Activated CD4-positive, alpha-beta T cell treated with anti-CD3 and anti-CD28 coated beads, Interleukin-2, amount 10 ng/mL, durations not matched to agents 7 days and 5 days (primary cell): ENCODE measurements around the gene BAAT. TPM values are rescaled to one million over a fixed set of nuclear protein-coding genes. Genes with fewer than 3 reads are reported as not detected.
"Not testable (repeated sequence)": the region's sequence is repeated elsewhere in the genome, so short reads cannot be mapped to it uniquely, and the experiment has no call there.

Experiments
- CTCF ChIA-PET: fragments of 350-600 bp; sonication (Branson Sonifier 250); formaldehyde crosslinking; loops from one replicate; lab custom pipeline; 2021; ENCODE audit warnings: antibody characterized with exemption; lab: Charles Lee
- POLR2A ChIA-PET: fragments of 350-600 bp; sonication (Branson Sonifier 250); formaldehyde crosslinking; loops from one replicate; lab custom pipeline; 2021; ENCODE audit warnings: antibody characterized with exemption; lab: Charles Lee
- DNase-seq: peaks from one replicate; pipeline ENCODE4 v3.0.0-alpha.2; 2020
- H3K27ac Mint-ChIP-seq: one replicate; pipeline ENCODE4 v1.8.0; 2021; ENCODE audit warnings: mild to moderate bottlenecking, moderate library complexity, mixed read lengths
- H3K27me3 Mint-ChIP-seq: one replicate; pipeline ENCODE4 v1.8.0; 2021; ENCODE audit warnings: mixed read lengths
- H3K36me3 Mint-ChIP-seq: one replicate; pipeline ENCODE4 v1.8.0; 2021; ENCODE audit warnings: low read depth, mixed read lengths
- H3K4me1 Mint-ChIP-seq: one replicate; pipeline ENCODE4 v1.8.0; 2021; ENCODE audit warnings: mixed read lengths
- H3K4me3 Mint-ChIP-seq: one replicate; pipeline ENCODE4 v1.8.0; 2021; ENCODE audit warnings: mild to moderate bottlenecking, moderate library complexity, mixed read lengths
- H3K9me3 Mint-ChIP-seq: one replicate; pipeline ENCODE4 v1.8.0; 2021; ENCODE audit warnings: mixed read lengths
- total RNA-seq, 2 experiments: library from RNA; stranded (reverse); gene quantifications; one replicate each; pipeline ENCODE4 v1.2.3, GENCODE V29; 2021

BAAT gene
- total RNA-seq, 2 experiments from 2014 or later: 0.07 TPM; not detected in 1

DNA sequence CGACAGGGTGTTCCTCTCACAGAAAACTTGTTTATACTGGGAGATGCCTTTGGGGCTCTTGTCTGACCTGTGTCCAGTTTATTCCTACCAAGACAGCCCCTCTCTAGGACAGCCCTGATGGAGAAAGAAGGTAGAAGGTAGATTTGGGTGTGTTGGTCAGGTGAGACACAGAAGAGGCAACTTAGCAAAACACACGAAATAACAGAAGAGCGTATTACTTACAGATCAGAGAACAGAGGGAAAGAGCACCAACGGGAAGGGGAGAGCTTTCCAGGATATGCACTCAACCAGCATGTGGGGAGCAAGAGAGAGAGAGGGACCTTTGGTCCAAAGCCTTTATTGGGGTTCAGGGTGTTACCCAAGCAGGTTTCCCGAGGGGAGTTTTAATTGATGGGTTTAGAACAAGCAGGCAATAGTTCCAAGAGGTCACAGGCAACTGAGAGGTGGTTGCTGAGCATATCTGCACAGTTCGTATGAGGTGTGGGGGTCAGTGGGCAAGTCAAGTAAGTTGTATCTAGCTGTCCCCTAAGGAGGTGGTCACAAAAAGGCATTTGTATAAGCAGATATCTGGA, 31.8 kb downstream of the BAAT start:
- no peak for DNase-seq
- Mint-ChIP-seq H3K27ac (no peak overlapping the region), H3K9me3 (no peaks in the 10 kb centered on the region), H3K36me3 (no peaks in the 10 kb centered on the region), H3K4me3 (no peak overlapping the region), H3K27me3 (peaks cover 6% of the 10 kb centered on the region), H3K4me1 (no peaks in the 10 kb centered on the region)
- POLR2A ChIA-PET: no interaction called here
- CTCF ChIA-PET: no interaction called here

DNA sequence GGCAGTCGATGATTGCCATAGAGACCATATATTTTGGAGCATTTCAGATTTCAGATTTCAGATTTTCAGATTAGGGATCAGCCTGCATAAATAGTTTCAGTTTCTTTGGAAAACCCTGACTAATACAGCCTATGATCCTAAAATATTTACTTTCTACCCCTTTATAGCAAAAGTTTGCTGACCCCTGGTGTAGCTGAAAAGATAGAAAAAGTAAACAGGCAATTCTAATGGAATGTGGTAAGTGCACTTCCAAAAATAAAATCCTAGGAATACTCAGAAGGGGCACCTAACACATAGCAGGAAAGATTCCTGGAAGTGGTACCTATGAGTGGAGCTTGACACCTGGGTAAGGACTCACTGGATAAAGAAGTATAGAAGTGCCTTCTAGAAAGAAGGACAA, 34.5 kb downstream of the BAAT start:
- ChIA-PET CTCF (no interaction called here), POLR2A (no interaction called here)
- no peak for DNase-seq
- Mint-ChIP-seq H3K4me3 (no peak overlapping the region), H3K4me1 (no peaks in the 10 kb centered on the region), H3K9me3 (no peaks in the 10 kb centered on the region), H3K27ac (no peak overlapping the region), H3K36me3 (no peaks in the 10 kb centered on the region), H3K27me3 (peaks cover 12% of the 10 kb centered on the region)

DNA sequence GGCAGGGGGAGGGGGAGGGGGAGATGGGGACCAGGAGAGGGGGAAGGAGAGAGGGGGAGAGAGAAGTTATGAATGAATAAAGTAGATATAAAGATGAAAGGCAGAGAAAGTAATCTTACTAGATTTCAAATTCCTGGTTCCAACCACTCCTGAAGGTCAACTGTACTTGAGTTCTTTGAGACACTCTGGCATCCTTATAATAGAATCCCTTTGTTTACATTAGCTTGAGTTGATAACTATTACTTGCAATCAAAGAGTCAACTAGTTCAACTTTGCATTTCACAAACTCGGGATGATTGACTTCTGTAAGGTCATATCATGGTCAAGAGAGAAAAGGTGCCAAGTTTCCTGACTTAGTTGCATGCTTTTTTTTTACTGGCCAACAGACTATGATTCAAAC, 42.2 kb downstream of the BAAT start:
- H3K9me3 Mint-ChIP-seq: no peaks in the 10 kb centered on the region
- no peaks in the 10 kb centered on the region for H3K4me1 Mint-ChIP-seq
- H3K36me3 Mint-ChIP-seq: no peaks in the 10 kb centered on the region
- ChIA-PET POLR2A (no interaction called here), CTCF (no interaction called here)
- no peak overlapping the region for H3K4me3 Mint-ChIP-seq
- peaks cover 7% of the 10 kb centered on the region for H3K27me3 Mint-ChIP-seq
- H3K27ac Mint-ChIP-seq: no peak overlapping the region
- no peak for DNase-seq

DNA sequence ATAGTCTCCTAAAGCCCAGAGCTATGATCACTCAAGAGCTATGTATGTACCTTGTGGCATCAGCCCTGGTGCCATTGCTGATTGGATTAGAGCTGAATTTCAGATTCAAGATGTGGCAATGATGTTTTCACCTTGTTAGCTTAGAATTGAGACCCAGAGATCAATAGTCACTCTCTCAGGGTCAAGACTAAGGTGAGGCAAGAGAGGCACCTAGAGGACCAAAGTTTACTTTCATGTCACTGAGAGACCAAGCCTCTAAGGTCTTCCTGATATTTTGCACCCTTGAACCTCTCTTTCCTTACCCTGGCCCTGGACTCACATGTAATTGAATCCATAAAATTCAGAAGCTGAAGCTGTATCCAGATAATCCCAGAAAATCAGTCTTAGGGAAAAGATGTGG, 42.8 kb downstream of the BAAT start:
- H3K36me3 Mint-ChIP-seq: no peaks in the 10 kb centered on the region
- H3K4me1 Mint-ChIP-seq: no peaks in the 10 kb centered on the region
- peaks cover 5% of the 10 kb centered on the region for H3K27me3 Mint-ChIP-seq
- DNase-seq: no peak
- H3K27ac Mint-ChIP-seq: no peak overlapping the region
- CTCF ChIA-PET: no interaction called here
- no peak overlapping the region for H3K4me3 Mint-ChIP-seq
- POLR2A ChIA-PET: no interaction called here
- H3K9me3 Mint-ChIP-seq: no peaks in the 10 kb centered on the region

DNA sequence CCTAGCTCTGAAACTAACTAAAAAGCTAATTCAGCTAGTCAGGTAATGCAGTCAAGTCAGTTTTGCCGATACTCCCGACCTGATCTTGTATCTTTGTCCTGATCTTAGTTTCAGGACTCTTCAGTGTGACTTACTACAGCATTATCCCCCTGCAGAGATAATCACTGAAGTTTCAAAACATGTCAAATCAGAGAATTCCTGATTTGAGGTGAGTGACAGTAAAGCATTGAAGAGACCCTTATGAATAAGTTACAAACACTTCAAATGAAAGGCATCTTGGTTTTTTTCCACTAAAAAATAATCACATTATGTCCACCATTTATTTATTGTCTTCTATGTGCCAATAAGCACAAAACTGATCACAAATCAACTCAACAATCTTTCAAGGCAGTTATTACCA, 47.6 kb downstream of the BAAT start:
- ChIA-PET CTCF (no interaction called here), POLR2A (no interaction called here)
- Mint-ChIP-seq H3K4me3 (no peak overlapping the region), H3K27ac (no peak overlapping the region), H3K9me3 (no peaks in the 10 kb centered on the region), H3K4me1 (no peaks in the 10 kb centered on the region), H3K27me3 (peaks cover 2% of the 10 kb centered on the region), H3K36me3 (no peaks in the 10 kb centered on the region)
- DNase-seq: no peak

DNA sequence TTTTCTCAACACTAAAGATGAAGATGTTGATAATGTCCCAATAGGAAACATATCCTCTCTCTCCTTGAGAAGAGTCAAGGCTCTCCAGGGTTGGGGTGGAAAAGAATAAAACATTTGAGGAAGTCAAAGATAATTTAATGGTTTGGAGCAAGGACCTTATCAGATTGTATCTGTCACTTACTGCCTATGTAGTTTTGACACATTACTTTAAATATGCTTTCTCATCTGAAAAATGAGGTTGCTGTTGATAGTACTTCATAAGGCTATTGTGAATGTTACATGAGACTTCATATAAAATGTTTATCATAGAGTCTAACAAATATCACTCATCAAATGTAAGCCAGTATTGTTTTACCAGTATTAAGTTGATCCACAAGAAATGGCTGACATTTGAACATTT, 48.7 kb downstream of the BAAT start:
- H3K4me1 Mint-ChIP-seq: no peaks in the 10 kb centered on the region
- DNase-seq: no peak
- H3K4me3 Mint-ChIP-seq: no peak overlapping the region
- ChIA-PET POLR2A (no interaction called here), CTCF (no interaction called here)
- H3K9me3 Mint-ChIP-seq: no peaks in the 10 kb centered on the region
- H3K27me3 Mint-ChIP-seq: peaks cover 4% of the 10 kb centered on the region
- no peaks in the 10 kb centered on the region for H3K36me3 Mint-ChIP-seq
- no peak overlapping the region for H3K27ac Mint-ChIP-seq

DNA sequence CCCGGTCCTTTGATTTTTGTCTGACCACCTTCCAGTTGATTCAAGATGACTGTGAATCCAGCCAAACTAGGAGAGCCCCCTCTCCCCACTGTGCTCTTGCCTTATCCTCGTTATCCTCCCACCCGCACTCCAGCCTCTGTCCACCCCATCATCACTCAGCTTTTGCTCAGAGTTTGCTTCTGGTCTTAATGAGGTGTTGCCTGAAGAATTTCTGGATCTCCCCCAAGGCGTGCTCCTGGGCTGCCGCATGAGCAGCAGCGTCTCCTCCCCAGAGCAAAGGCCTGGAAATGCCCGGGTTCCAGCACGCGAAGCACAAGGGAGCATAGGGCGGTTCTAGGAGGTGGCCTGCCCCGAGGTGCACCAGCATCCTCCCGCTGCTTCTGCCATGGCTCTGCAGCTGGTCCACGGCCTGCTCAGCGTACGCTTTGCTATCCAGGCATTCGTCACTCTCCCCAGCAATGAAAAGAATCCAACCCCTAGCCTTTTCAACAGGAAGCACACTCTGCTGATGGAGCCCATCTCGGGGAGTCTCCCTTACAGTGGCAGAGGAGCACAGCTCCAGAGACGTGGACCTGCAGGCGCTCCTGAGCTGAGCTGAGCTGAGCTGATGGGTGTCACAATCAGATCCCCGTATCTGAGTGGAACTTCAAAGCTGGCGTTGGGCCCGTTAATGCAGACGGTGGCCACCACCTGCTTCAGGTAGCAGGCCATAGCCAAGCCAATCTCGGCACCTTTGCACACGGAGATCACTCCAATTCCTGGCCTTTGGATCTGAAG, 50.7 kb downstream of the BAAT start:
- Mint-ChIP-seq H3K27me3 (peaks cover 4% of the 10 kb centered on the region), H3K36me3 (no peaks in the 10 kb centered on the region), H3K4me1 (no peaks in the 10 kb centered on the region), H3K9me3 (no peaks in the 10 kb centered on the region), H3K27ac (no peak overlapping the region), H3K4me3 (no peak overlapping the region)
- ChIA-PET POLR2A (no interaction called here), CTCF (no interaction called here)
- no peak for DNase-seq

DNA sequence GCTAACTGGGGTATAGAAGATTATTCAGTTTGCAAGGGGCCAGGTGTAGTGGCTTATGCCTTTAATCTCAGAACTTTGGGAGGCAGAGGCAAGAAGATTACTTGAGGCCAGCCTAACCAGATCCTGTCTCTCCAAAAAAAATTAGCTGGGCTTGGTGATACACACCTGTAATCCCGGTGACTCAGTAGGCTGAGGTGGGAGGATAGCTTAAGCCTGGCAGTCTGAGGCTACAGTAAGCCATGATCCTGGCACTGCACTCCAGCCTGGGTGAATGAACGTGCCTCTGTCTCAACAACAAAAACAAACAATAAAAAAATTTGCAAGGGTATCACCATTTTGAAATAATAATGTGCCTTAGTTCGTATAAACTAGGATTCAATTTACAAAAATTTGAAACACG, 51.3 kb downstream of the BAAT start:
- ChIA-PET CTCF (no interaction called here), POLR2A (no interaction called here)
- Mint-ChIP-seq H3K27me3 (peaks cover 6% of the 10 kb centered on the region), H3K4me1 (no peaks in the 10 kb centered on the region), H3K27ac (no peak overlapping the region), H3K4me3 (no peak overlapping the region), H3K36me3 (no peaks in the 10 kb centered on the region), H3K9me3 (no peaks in the 10 kb centered on the region)
- no peak for DNase-seq

DNA sequence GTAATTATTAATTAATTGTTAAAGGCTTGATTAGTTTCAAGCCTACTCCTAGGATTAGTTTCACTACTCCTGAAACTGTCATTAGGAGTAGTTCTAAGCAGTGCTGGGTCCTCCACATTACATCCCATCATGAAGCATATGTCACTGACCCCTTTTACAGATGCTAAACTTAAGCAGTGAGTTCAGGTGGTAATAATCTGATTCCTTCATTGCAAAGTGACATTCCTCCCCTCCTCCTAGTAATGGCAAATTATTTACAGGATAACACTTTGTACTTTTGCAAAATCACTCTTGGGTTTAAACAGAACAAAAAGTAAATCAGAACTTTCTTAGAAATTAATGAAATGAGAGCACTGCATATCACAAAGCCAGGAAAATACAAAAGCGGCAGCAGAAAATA, 52.4 kb downstream of the BAAT start:
- DNase-seq: no peak
- CTCF ChIA-PET: no interaction called here
- no peaks in the 10 kb centered on the region for H3K36me3 Mint-ChIP-seq
- POLR2A ChIA-PET: no interaction called here
- no peaks in the 10 kb centered on the region for H3K9me3 Mint-ChIP-seq
- no peak overlapping the region for H3K27ac Mint-ChIP-seq
- H3K4me3 Mint-ChIP-seq: no peak overlapping the region
- H3K4me1 Mint-ChIP-seq: no peaks in the 10 kb centered on the region
- peaks cover 6% of the 10 kb centered on the region for H3K27me3 Mint-ChIP-seq

DNA sequence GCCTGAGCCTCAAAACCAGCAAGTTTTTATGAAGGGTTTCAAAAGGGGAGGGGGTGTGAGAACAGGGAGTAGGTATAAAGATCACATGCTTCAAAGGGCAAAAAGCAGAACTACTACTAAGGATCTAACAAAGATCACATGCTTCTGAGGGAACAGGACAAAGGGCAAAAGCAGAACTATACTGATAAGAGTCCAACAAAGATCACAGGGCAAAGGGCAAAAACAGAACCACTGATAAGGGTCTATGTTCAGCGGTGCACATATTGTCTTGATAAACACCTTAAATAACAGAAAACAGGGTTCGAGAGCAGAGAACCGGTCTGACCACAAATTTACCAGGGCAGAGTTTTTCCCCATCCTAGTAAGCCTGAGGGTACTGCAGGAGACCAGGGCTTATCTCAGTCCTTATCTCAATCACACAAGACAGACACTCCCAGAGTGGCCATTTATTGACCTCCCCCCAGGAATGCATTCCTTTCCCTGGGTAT, 57.3 kb downstream of the BAAT start:
- H3K4me1 Mint-ChIP-seq, H3K36me3 Mint-ChIP-seq, POLR2A ChIA-PET, H3K27me3 Mint-ChIP-seq, CTCF ChIA-PET, H3K27ac Mint-ChIP-seq, DNase-seq, H3K4me3 Mint-ChIP-seq, H3K9me3 Mint-ChIP-seq: not testable (repeated sequence)

DNA sequence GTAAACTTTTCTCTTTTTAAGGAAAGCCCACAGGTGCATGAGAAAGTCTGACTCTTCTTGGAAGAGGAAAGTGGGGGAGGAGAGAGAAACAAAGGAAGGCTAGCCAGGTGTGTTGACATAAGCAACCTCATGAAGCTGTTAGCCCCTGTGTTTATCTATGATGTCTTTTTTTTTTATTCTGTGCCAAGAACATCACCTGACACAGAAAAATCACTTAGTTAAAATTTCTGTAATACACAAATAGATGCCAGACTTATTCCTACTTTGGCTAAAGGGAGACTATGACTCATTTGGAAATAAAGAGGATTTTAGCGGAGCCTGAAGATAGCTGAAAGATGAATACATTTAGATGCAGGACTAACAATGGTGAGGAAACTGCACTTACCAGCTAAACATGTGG, 58.3 kb downstream of the BAAT start:
- H3K27me3 Mint-ChIP-seq: peaks cover 6% of the 10 kb centered on the region
- H3K27ac Mint-ChIP-seq: no peak overlapping the region
- no peaks in the 10 kb centered on the region for H3K9me3 Mint-ChIP-seq
- no peaks in the 10 kb centered on the region for H3K4me1 Mint-ChIP-seq
- DNase-seq: no peak
- no peaks in the 10 kb centered on the region for H3K36me3 Mint-ChIP-seq
- POLR2A ChIA-PET: no interaction called here
- CTCF ChIA-PET: interaction anchor here (0.6 kb wide), 1 partner anchor 12 kb away, joined by 3 read pairs; no protein-coding TSS in a partner anchor
- no peak overlapping the region for H3K4me3 Mint-ChIP-seq

DNA sequence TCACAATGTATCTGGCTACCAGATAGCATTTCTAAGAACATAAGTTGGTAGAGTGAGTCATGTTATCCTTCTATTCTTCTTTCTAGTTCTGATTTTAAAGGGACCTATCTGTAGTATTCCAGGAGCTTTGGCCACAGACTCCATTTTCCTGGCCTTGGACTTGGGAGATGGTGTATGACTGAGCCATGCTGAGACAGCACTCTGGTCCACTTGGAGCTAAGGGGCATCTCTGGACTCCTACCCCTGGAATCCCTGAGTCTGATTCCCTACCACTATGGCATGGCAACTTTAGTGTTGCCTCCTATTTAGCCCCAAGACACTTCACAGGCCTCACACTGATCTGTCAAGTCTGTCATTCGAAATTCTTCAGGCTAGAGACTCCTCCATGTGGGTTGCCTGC, 58.8 kb downstream of the BAAT start:
- Mint-ChIP-seq H3K27me3 (peaks cover 4% of the 10 kb centered on the region), H3K9me3 (no peaks in the 10 kb centered on the region), H3K4me1 (no peaks in the 10 kb centered on the region), H3K4me3 (no peak overlapping the region), H3K27ac (no peak overlapping the region), H3K36me3 (no peaks in the 10 kb centered on the region)
- CTCF ChIA-PET: interaction anchor here (0.6 kb wide), 1 partner anchor 12 kb away, joined by 3 read pairs; no protein-coding TSS in a partner anchor
- POLR2A ChIA-PET: no interaction called here
- DNase-seq: no peak

DNA sequence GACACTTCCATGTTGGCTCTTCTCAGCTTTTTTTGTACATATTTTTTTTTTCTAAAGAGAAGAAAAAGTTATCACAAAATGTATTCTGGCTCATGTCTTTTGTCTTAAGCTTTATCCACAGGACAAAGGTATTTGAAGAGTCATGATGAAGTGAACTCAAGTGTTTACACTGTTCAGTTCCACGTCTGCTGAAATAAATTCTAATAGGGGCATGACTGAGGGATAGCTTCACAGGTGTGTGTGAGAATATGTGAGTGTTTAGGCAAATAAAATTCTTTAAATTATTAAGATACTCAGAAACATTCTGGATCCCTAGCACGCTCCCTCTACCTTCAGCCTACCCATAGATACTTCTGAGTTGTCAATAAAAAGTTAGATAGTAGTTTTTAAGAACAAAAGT, 59.8 kb downstream of the BAAT start:
- Mint-ChIP-seq H3K4me3 (no peak overlapping the region), H3K27me3 (peaks cover 2% of the 10 kb centered on the region), H3K9me3 (no peaks in the 10 kb centered on the region), H3K27ac (no peak overlapping the region), H3K36me3 (no peaks in the 10 kb centered on the region), H3K4me1 (no peaks in the 10 kb centered on the region)
- DNase-seq: no peak
- ChIA-PET POLR2A (no interaction called here), CTCF (interaction anchor here (0.6 kb wide), 1 partner anchor 216 kb away, joined by 4 read pairs; no protein-coding TSS in a partner anchor)
